HAP-1 (cell line): Measurements from ENCODE around the gene LIPI.
"Not testable (repeated sequence)": the region's sequence is repeated elsewhere in the genome, so short reads cannot be mapped to it uniquely, and the experiment has no call there.

ENCODE experiments used
- DNase-seq, 2 experiments: peaks; one replicate each; pipeline ENCODE4 v3.0.0-alpha.2; 2016 to 2020; ENCODE audit warnings: low spot score in 2 of 2
- H3K27me3 ChIP-seq: fragments of 250-450 bp; sonication (Bioruptor Pico); 2 replicates; pipeline ENCODE4 v1.5.1; 2020; ENCODE audit warnings: low read depth, mild to moderate bottlenecking, moderate library complexity
- H3K36me3 ChIP-seq: fragments of 250-450 bp; sonication (Bioruptor Pico); replicated peaks from 2 replicates; pipeline ENCODE4 v1.5.1; 2020; ENCODE audit warnings: mild to moderate bottlenecking
- H3K4me1 ChIP-seq: fragments of 250-450 bp; sonication (Bioruptor Pico); 2 replicates; pipeline ENCODE4 v1.5.1; 2020; ENCODE audit warnings: mild to moderate bottlenecking
- H3K4me3 ChIP-seq: fragments of 250-450 bp; sonication (Bioruptor Pico); 2 replicates; pipeline ENCODE4 v1.5.1; 2020; ENCODE audit warnings: mild to moderate bottlenecking, moderate library complexity
- H3K9me3 ChIP-seq: fragments of 250-450 bp; sonication (Bioruptor Pico); 2 replicates; pipeline ENCODE4 v1.5.1; 2020; ENCODE audit warnings: mild to moderate bottlenecking, moderate library complexity
- in situ Hi-C: fragments of 300-500 bp; cut with MboI; formaldehyde crosslinking; loops from 3 replicates; pipeline ENCODE4 v1.14.3; 2020; ENCODE audit warnings: low sequenced_read_pairs, inconsistent platforms, mixed read lengths

LIPI gene

GRCh38 chr21:14058995-14059627 lies 151.6 kb downstream of the LIPI start:
- H3K4me3 ChIP-seq, H3K36me3 ChIP-seq, H3K27me3 ChIP-seq, H3K9me3 ChIP-seq, H3K4me1 ChIP-seq, DNase-seq, in situ Hi-C loops: not testable (repeated sequence)
